ENCODE data around the gene SREBF1.
"Not testable (repeated sequence)": the region's sequence is repeated elsewhere in the genome, so short reads cannot be mapped to it uniquely, and the experiment has no call there.

Gene SREBF1

GRCh38 chr17:17810895-17811248, 25.9 kb downstream of the SREBF1 start:
- DNase-seq: no peak
- peaks cover 42% of the 10 kb centered on the region for H3K36me3 ChIP-seq
- no peaks in the 10 kb centered on the region for H3K27me3 ChIP-seq
- TF ChIP-seq CTCF (IDR thresholded peaks at IDR 0.05; ENCODE audit: low read depth, low read length): no peak
- H3K4me3 ChIP-seq (ENCODE audit: low read depth, low read length): no peak overlapping the region
- peaks cover 14% of the 10 kb centered on the region for H3K4me1 ChIP-seq
- no peaks in the 10 kb centered on the region for H3K9me3 ChIP-seq

GRCh38 chr17:17810084-17810894, 26.5 kb downstream of the SREBF1 start:
- Histone ChIP-seq H3K27me3 (no peaks in the 10 kb centered on the region), H3K4me1 (peaks cover 14% of the 10 kb centered on the region), H3K4me3 (ENCODE audit: low read depth, low read length) (no peak overlapping the region), H3K36me3 (peaks cover 43% of the 10 kb centered on the region), H3K9me3 (no peaks in the 10 kb centered on the region)
- 0 out of 2 replicates have a peak, but pooled peaks have one; percentile 12 for TF ChIP-seq CTCF (IDR thresholded peaks at IDR 0.05; ENCODE audit: low read depth, low read length)
- DNase-seq: peak; percentile 66

- H3K4me3 ChIP-seq (ENCODE audit: low read depth, low read length): no peak overlapping the region
- no peaks in the 10 kb centered on the region for H3K9me3 ChIP-seq
- H3K27me3 ChIP-seq: no peaks in the 10 kb centered on the region
- no peak for TF ChIP-seq CTCF (IDR thresholded peaks at IDR 0.05; ENCODE audit: low read depth, low read length)
- no peak for DNase-seq
- H3K4me1 ChIP-seq: peaks cover 14% of the 10 kb centered on the region
- H3K36me3 ChIP-seq: peaks cover 38% of the 10 kb centered on the region
These were observed 27.2 kb downstream of the SREBF1 start for GRCh38 chr17:17809531-17810083.

GRCh38 chr17:17808706-17809432, 27.9 kb downstream of the SREBF1 start:
- Histone ChIP-seq H3K27me3 (no peaks in the 10 kb centered on the region), H3K36me3 (peaks cover 33% of the 10 kb centered on the region), H3K9me3 (no peaks in the 10 kb centered on the region), H3K4me1 (peaks cover 14% of the 10 kb centered on the region), H3K4me3 (ENCODE audit: low read depth, low read length) (no peak overlapping the region)
- no peak for DNase-seq
- no peak for TF ChIP-seq CTCF (IDR thresholded peaks at IDR 0.05; ENCODE audit: low read depth, low read length)

GRCh38 chr17:17808200-17808599, 28.6 kb downstream of the SREBF1 start:
- Histone ChIP-seq H3K4me1 (peaks cover 14% of the 10 kb centered on the region), H3K36me3 (peaks cover 27% of the 10 kb centered on the region)
- not testable (repeated sequence) for H3K4me3 ChIP-seq (ENCODE audit: low read depth, low read length); H3K9me3 ChIP-seq; DNase-seq; H3K27me3 ChIP-seq

GRCh38 chr17:17807440-17807839, 29.3 kb downstream of the SREBF1 start:
- DNase-seq: no peak

More at GRCh38 chr17:17807440-17807839, 29.3 kb downstream of the SREBF1 start:
- Histone ChIP-seq H3K36me3 (peaks cover 19% of the 10 kb centered on the region), H3K27me3 (no peaks in the 10 kb centered on the region), H3K4me3 (ENCODE audit: low read depth, low read length) (no peak overlapping the region), H3K9me3 (no peaks in the 10 kb centered on the region), H3K4me1 (peaks cover 14% of the 10 kb centered on the region)
- no peak for TF ChIP-seq CTCF (IDR thresholded peaks at IDR 0.05; ENCODE audit: low read depth, low read length)

Measured in BE2C (cell line).